MM.1S (cell line): ENCODE data around the gene JAKMIP2.

Experiments used
- DNase-seq: peaks from one replicate; pipeline ENCODE4 v3.0.0-alpha.2; 2015
- H2AFZ ChIP-seq: fragments of 300-600 bp; sonication (generic); 2 replicates; pipeline ENCODE4 v1.6.0; 2016; ENCODE audit warnings: antibody characterized with exemption, low read length
- H3F3A ChIP-seq: fragments of 300-600 bp; sonication (generic); 2 replicates; pipeline ENCODE4 v1.6.1; 2016; ENCODE audit warnings: mild to moderate bottlenecking, antibody characterized with exemption, low read length, moderate library complexity, mixed read lengths; ENCODE audit not compliant: insufficient read depth
- H3K27ac ChIP-seq: fragments of 300-600 bp; sonication (generic); 2 replicates; pipeline ENCODE4 v1.5.1; 2016; ENCODE audit warnings: mild to moderate bottlenecking, low read length
- H3K27me3 ChIP-seq: fragments of 300-600 bp; sonication (generic); replicated peaks from 2 replicates; pipeline ENCODE4 v1.6.0; 2016; ENCODE audit warnings: low read length; ENCODE audit not compliant: insufficient read depth
- H3K36me3 ChIP-seq: fragments of 300-600 bp; sonication (generic); replicated peaks from 2 replicates; pipeline ENCODE4 v1.6.1; 2016; ENCODE audit warnings: mild to moderate bottlenecking, low read length, mixed read lengths; ENCODE audit not compliant: insufficient read depth
- H3K4me1 ChIP-seq: fragments of 300-600 bp; sonication (generic); 2 replicates; pipeline ENCODE4 v1.6.1; 2016; ENCODE audit warnings: low read length, mixed read lengths
- H3K4me2 ChIP-seq: fragments of 300-600 bp; sonication (generic); 2 replicates; pipeline ENCODE4 v1.6.0; 2016; ENCODE audit warnings: low read depth, low read length
- H3K4me3 ChIP-seq: fragments of 300-600 bp; sonication (generic); 2 replicates; pipeline ENCODE4 v1.5.1; 2016; ENCODE audit warnings: low read length, mixed read lengths
- H3K79me2 ChIP-seq: fragments of 300-600 bp; sonication (generic); 2 replicates; pipeline ENCODE4 v1.6.1; 2016; ENCODE audit warnings: mixed run types, low read length, mixed read lengths
- H3K9ac ChIP-seq: fragments of 300-600 bp; sonication (generic); 2 replicates; pipeline ENCODE4 v1.6.1; 2016; ENCODE audit warnings: low read length, mixed read lengths
- H3K9me2 ChIP-seq: fragments of 300-600 bp; sonication (generic); replicated peaks from 2 replicates; pipeline ENCODE4 v1.6.1; 2016; ENCODE audit warnings: mild to moderate bottlenecking, low read length, mixed read lengths; ENCODE audit not compliant: insufficient read depth
- H3K9me3 ChIP-seq: fragments of 300-600 bp; sonication (generic); replicated peaks from 2 replicates; pipeline ENCODE4 v1.6.1; 2016; ENCODE audit warnings: mild to moderate bottlenecking, low read length, mixed read lengths; ENCODE audit not compliant: insufficient read depth
- H4K20me1 ChIP-seq: fragments of 300-600 bp; sonication (generic); 2 replicates; pipeline ENCODE4 v1.6.1; 2016; ENCODE audit warnings: mild to moderate bottlenecking, low read length, moderate library complexity, mixed read lengths; ENCODE audit not compliant: insufficient read depth
- CTCF ChIP-seq: fragments of 300-600 bp; sonication (generic); IDR thresholded peaks from 2 replicates; pipeline ENCODE4 v1.5.1; 2016; ENCODE audit warnings: antibody characterized with exemption, low read length, mixed read lengths
- EZH2 ChIP-seq: fragments of 300-600 bp; sonication (generic); optimal IDR thresholded peaks from 2 replicates; pipeline ENCODE3; 2017; ENCODE audit warnings: low read depth, mild to moderate bottlenecking, antibody characterized with exemption, low read length, mixed read lengths
- EZH2phosphoT487 ChIP-seq: fragments of 300-600 bp; sonication (generic); IDR thresholded peaks from 2 replicates; pipeline ENCODE4 v1.6.1; 2018; ENCODE audit warnings: antibody characterized with exemption, low read length

The JAKMIP2 gene

GRCh38 chr5:147711019-147711418 is 71.5 kb downstream of the JAKMIP2 start:
- DNase-seq: no peak
- Histone ChIP-seq H3K27me3 (no peaks in the 10 kb centered on the region), H3K79me2 (0 out of 2 replicates have a peak, but pooled peaks cover 3% of the 10 kb centered on the region), H3K4me1 (0 out of 2 replicates have a peak, but pooled peaks cover 5% of the 10 kb centered on the region), H4K20me1 (no peaks in the 10 kb centered on the region), H3K4me2 (no peak overlapping the region), H3K9me2 (no peaks in the 10 kb centered on the region), H3K4me3 (no peak overlapping the region), H3K27ac (no peak overlapping the region), H3K9me3 (no peaks in the 10 kb centered on the region), H3K9ac (no peak overlapping the region), H3K36me3 (no peaks in the 10 kb centered on the region), H2AFZ (no peak overlapping the region), H3F3A (no peaks in the 10 kb centered on the region)
- no peak for TF ChIP-seq CTCF
- TF ChIP-seq EZH2phosphoT487: no peak
- TF ChIP-seq EZH2: no peak

- Histone ChIP-seq H3K27me3 (no peaks in the 10 kb centered on the region), H3F3A (no peaks in the 10 kb centered on the region), H3K27ac (no peak overlapping the region), H3K9ac (no peak overlapping the region), H3K79me2 (0 out of 2 replicates have a peak, but pooled peaks cover 3% of the 10 kb centered on the region), H3K4me1 (no peaks in the 10 kb centered on the region), H3K4me2 (no peak overlapping the region), H2AFZ (no peak overlapping the region), H3K4me3 (no peak overlapping the region), H4K20me1 (no peaks in the 10 kb centered on the region), H3K9me2 (no peaks in the 10 kb centered on the region), H3K9me3 (no peaks in the 10 kb centered on the region), H3K36me3 (no peaks in the 10 kb centered on the region)
- TF ChIP-seq EZH2 (no peak), CTCF (no peak), EZH2phosphoT487 (no peak)
- DNase-seq: no peak
Measured at GRCh38 chr5:147708708-147709107, 73.8 kb downstream of the JAKMIP2 start.

- Histone ChIP-seq H3K4me1 (no peaks in the 10 kb centered on the region), H3K27ac (no peak overlapping the region), H3F3A (no peaks in the 10 kb centered on the region), H3K4me3 (no peak overlapping the region), H3K36me3 (no peaks in the 10 kb centered on the region), H3K9ac (no peak overlapping the region), H3K4me2 (no peak overlapping the region), H3K79me2 (no peaks in the 10 kb centered on the region), H3K9me3 (no peaks in the 10 kb centered on the region), H3K27me3 (no peaks in the 10 kb centered on the region), H3K9me2 (no peaks in the 10 kb centered on the region), H4K20me1 (no peaks in the 10 kb centered on the region), H2AFZ (no peak overlapping the region)
- TF ChIP-seq CTCF: no peak
- no peak for TF ChIP-seq EZH2phosphoT487
- no peak for TF ChIP-seq EZH2
- no peak for DNase-seq
Measured at GRCh38 chr5:147704544-147704943, 78.0 kb downstream of the JAKMIP2 start.
